Esophagus muscularis mucosa (tissue), 4 donors: ENCODE results near the gene ADCY7.

Source experiments
- CTCF ChIP-seq, 3 experiments: fragments of 200-600 bp in 2 of 3; fragments of 450-650 bp in 1 of 3; sonication (generic) in 2 of 3; IDR thresholded peaks; one replicate each; pipeline ENCODE4 v1.5.1; 2017 to 2019; ENCODE audit warnings: antibody characterized with exemption in 3 of 3, mild to moderate bottlenecking in 2 of 3, moderate library complexity in 1 of 3
- EP300 ChIP-seq: sonication (generic); formaldehyde crosslinking; IDR thresholded peaks from one replicate; pipeline ENCODE4 v1.6.1; 2017; ENCODE audit warnings: antibody characterized with exemption
- POLR2A ChIP-seq: fragments of 450-650 bp; IDR thresholded peaks from one replicate; pipeline ENCODE4 v1.6.1; 2017; ENCODE audit warnings: antibody characterized with exemption, moderate library complexity, mild to moderate bottlenecking, low read depth
- POLR2AphosphoS5 ChIP-seq, 2 donors: sonication (generic); formaldehyde crosslinking; IDR thresholded peaks; one replicate each; pipeline ENCODE4 v1.6.1; 2017; ENCODE audit warnings: antibody characterized with exemption in 2 of 2

DNA sequence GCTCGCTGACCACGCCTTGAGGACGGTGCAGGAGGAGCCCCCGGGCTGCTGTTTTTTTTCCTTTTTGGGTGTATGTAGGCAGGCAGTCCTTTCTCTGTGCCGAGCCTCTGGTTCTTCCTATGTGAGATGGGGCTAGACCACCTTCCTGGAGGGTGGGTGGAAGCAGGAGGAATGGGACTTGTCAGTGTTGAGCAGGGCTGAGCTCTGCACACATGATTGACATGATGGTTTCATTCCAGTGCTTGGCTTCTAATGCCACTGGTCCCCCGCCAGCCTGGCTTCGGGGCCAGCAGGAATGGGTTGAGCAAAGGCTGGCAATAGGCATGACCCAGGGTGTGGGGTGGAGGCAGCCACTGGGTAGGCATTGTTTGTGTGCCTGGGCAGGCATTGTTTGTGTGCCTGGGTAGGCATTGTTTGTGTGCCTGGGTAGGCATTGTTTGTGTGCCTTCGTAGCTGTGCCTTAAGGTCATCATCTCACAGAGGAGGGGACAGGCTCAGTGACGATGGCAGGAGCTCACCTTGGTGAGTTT is 14.2 kb upstream of the ADCY7 start:
- TF ChIP-seq CTCF (IDR thresholded peaks at IDR 0.05) (no peak), EP300 (no peak), POLR2AphosphoS5 (IDR thresholded peaks at IDR 0.05) (no peak), POLR2A (no peak)
